Cortex of kidney (tissue), 1 donor: Measurements from ENCODE around the gene CYP4F11.
"Not testable (repeated sequence)": the region's sequence is repeated elsewhere in the genome, so short reads cannot be mapped to it uniquely, and the experiment has no call there.

ENCODE experiments used
- DNase-seq: peaks from one replicate; lab custom pipeline; 2025; lab: John Stamatoyannopoulos, UW

Gene CYP4F11

DNA sequence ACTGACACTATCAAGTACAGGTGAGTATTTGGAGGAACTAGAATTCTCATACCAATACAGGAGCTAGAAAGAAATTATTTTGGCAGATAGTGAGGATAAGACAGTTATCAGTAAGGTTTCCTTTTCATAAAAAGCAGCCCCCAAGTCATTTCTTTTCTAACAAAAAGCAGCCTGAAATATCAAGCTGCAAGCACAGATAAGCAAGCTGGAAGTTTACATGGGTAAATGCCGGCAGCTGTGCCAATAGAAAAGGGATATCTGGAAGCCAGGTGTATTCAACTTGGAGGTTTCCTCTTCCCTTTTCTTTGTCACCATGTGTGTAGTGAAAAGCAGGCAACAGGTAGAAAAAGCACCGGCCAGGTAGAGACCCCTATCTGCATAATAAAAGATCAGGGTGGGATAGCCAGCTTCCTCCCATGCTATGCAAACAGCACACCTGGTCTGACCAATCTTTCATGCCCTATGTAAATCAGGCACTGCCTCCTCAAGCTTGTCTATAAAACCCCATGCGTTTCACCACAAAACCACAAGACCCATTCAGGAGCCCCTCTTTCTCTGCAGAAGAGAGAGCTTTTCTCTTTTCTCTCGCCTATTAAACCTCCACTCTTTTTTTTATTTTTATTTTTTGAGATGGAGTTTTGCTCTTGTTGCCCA, 59.4 kb downstream of the CYP4F11 start:
- DNase-seq = no peak

DNA sequence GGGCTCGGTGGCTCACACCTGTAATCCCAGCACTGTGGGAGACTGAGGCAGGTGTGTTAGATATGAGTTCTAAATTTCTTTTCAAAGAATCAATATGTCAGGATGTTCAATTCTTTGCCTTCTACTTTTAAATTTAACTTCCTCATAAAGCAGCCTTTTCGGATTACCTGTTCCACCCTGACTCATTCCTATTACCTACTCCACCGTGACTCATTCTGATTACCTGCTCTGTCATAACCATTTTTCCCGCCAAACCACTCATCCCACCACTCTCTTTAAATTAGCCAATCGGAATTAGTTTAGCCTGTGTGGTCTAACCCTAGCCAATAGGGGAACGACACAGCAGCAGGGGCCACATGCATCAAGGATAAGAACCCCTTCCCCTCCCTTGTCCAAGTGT, 60.6 kb downstream of the CYP4F11 start:
- not testable (repeated sequence) for DNase-seq

DNA sequence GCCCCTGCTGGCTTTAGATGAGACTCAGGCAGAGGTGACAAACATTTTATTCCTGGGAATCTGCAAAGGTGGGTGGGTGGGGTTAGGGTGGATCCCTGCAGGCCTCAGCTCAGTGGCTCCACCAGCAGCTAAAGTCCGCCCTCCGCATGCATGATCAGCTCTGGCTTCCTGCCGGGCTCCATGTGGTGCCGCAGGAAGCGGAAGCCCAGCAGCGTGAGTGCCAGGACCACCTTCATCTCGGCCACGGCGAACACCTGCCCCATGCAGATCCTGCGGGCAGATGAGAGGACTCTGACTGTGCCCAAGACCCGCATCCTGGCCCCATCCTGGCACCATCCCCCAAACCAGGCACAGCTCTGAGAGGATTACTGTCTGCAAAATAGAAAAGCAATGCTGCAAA, 62.8 kb downstream of the CYP4F11 start:
- no peak for DNase-seq

DNA sequence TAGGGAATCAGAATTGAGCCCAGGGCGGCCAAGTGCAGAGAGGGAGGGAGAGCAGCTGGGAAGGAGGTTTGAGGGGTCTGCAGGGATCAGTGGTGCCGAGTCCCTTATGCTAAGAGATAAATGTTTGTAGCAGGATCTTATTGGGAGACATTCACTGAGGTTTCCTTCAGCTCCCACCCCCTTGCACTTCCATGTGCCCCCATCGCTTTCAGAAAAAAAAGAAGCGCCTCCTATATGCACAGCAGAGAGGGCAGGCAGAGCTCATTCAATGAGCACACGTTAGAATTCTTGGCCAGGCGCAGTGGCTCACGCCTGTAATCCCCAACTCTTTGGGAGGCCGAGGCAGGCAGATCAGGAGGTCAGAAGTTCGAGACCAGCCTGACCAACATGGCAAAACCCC, 64.5 kb downstream of the CYP4F11 start:
- no peak for DNase-seq

DNA sequence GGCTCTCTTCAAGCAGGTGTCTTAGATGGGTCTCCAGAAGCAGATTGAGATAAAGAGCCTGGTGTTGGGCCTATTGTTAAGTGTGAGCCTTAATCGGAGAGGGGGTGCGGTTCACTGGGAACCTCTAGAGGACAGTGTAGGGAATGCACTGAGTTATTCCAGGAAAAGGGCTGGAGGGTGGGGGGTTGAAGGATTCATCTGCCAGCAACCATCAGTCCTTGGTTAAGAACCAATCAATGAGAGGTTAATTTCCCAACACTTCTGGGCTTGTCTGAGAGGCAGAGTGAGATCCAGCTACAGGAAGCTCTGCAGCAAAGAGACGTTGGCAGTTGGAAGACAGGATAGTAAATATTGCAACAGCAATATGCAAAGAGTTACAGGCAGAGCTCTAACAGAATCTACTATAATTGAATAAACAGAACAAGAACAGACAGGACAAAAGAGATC, 65.2 kb downstream of the CYP4F11 start:
- no peak for DNase-seq

DNA sequence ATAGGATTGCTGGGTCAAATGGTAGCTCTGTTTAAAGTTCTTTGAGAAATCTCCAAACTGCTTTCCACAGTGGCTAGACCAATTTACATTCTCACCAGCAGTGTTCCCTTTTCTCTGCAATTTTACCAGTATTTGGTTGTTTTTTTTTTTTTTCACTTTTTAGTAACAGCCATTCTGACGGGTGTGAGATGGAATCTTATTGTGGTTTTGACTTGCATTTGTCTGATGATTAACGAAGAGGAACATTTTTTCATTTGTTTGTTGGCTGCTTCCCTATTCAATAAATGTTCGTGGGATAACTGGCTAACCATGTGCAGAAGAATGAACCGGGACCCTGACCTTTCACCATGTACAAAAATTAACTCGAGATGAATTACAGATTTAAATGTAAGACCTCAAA, 67.7 kb downstream of the CYP4F11 start:
- no peak for DNase-seq

DNA sequence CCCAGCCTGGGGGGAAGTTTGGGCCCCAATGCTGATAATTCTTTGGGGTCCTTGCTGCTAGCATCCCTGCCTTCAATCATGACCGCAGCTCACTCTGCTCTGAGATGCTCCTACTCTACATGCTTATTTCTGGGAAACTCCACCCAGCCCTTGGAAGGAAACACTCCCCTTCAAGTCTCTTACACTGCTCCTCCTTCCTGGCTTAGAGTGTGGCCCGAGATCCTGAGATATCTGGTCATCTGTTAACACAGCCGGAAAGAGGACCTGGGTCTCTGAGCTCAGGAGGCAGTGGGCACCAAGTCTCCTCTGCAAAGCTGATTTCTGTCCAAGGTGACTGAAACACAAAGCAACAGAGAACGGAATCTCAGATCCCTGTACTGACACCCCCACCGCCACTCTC, 69.5 kb downstream of the CYP4F11 start:
- DNase-seq = no peak

DNA sequence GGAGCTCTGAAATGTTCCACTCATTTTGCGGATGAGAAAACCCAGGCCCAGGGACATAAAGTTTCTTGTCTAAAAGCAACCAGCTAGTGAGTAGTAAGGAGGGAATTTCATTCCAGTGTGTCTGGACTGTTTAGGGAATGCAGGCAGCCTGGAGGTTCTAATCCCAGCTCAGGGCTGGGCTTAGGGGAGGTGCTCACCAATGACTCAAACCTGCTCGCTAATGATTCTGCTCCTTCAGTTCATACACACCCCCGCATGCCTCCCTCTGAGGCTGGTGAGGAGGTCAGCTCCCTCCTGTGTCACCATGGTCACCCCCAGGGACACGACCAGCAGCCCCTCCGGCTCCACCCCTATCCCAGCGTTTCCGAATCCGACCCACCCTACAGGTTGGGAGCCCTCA, 71.1 kb downstream of the CYP4F11 start:
- no peak for DNase-seq

DNA sequence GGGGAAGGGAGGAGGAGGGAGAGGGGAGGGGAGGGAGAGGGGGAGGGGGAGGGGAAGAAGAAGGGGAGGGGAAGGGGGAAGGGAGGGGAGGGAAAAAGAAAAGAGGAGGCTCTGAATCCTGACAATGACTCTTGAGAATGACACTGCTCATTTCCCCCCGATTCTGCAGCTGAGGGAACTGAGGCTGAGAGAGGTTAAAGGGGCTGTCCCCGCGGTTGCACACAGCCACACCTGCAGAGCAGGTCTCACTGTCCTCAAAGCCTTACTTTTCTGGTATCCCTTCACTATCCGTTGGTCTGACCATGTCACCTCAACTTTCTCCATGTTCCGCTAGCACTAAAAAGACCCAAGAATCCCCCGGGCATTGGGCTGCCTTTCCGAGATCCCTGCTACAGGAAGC, 71.9 kb downstream of the CYP4F11 start:
- DNase-seq = no peak
